ENCODE results near the gene GNAI1. TPM values are rescaled to one million over a fixed set of nuclear protein-coding genes. Genes with fewer than 3 reads are reported as not detected.

The GNAI1 gene
- total RNA-seq, 4 donors from 2014 or later = 17.2 to 74.0 (median 38.2) TPM

GRCh38 chr7:80210400-80210799, 75.8 kb downstream of the GNAI1 start:
- Histone ChIP-seq H3K9me3 (no peaks in the 10 kb centered on the region), H3K4me3 (no peak overlapping the region), H3K4me1 (no peaks in the 10 kb centered on the region), H3K36me3 (no peaks in the 10 kb centered on the region), H3K27me3 (no peaks in the 10 kb centered on the region), H3K27ac (no peak overlapping the region)
- DNase-seq = no peak
- TF ChIP-seq POLR2A (IDR thresholded peaks at IDR 0.05) = no peak
- TF ChIP-seq, protein P1, sequence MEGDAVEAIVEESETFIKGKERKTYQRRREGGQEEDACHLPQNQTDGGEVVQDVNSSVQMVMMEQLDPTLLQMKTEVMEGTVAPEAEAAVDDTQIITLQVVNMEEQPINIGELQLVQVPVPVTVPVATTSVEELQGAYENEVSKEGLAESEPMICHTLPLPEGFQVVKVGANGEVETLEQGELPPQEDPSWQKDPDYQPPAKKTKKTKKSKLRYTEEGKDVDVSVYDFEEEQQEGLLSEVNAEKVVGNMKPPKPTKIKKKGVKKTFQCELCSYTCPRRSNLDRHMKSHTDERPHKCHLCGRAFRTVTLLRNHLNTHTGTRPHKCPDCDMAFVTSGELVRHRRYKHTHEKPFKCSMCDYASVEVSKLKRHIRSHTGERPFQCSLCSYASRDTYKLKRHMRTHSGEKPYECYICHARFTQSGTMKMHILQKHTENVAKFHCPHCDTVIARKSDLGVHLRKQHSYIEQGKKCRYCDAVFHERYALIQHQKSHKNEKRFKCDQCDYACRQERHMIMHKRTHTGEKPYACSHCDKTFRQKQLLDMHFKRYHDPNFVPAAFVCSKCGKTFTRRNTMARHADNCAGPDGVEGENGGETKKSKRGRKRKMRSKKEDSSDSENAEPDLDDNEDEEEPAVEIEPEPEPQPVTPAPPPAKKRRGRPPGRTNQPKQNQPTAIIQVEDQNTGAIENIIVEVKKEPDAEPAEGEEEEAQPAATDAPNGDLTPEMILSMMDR (IDR thresholded peaks at IDR 0.05) = no peak
- intact Hi-C loops (cut with DNase I; ENCODE audit: low total_unique reads) = no loop called here

- Histone ChIP-seq H3K36me3 (no peaks in the 10 kb centered on the region), H3K4me3 (no peak overlapping the region), H3K4me1 (no peaks in the 10 kb centered on the region), H3K27me3 (no peaks in the 10 kb centered on the region), H3K9me3 (no peaks in the 10 kb centered on the region), H3K27ac (no peak overlapping the region)
- DNase-seq = no peak
- intact Hi-C loops (cut with DNase I; ENCODE audit: low total_unique reads) = no loop called here
- TF ChIP-seq POLR2A (IDR thresholded peaks at IDR 0.05) = no peak
- TF ChIP-seq, protein P1 (IDR thresholded peaks at IDR 0.05) = no peak
Observed at GRCh38 chr7:80213814-80214213, 79.2 kb downstream of the GNAI1 start.

DNA sequence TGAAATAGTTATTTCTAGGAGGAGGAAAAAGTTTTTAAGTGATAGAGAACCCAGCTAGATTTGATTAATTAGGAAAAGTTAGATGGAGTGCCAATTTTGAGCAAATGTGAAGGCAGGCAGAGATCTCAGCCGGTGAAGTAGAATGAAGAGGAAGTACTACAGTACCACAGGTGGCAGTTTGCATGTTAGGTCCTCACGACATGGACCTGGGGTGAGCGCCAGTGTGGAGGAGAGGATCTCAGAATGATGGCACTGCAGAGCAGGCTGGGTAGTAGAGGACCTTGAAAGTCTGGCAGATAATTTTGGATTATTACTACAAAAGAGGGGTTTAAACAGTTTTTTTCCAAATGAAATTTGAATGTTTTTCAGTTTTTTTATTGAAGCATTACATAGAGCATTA, 81.1 kb downstream of the GNAI1 start:
- TF ChIP-seq POLR2A (IDR thresholded peaks at IDR 0.05) = no peak
- TF ChIP-seq, protein P1 (IDR thresholded peaks at IDR 0.05) = no peak

DNA sequence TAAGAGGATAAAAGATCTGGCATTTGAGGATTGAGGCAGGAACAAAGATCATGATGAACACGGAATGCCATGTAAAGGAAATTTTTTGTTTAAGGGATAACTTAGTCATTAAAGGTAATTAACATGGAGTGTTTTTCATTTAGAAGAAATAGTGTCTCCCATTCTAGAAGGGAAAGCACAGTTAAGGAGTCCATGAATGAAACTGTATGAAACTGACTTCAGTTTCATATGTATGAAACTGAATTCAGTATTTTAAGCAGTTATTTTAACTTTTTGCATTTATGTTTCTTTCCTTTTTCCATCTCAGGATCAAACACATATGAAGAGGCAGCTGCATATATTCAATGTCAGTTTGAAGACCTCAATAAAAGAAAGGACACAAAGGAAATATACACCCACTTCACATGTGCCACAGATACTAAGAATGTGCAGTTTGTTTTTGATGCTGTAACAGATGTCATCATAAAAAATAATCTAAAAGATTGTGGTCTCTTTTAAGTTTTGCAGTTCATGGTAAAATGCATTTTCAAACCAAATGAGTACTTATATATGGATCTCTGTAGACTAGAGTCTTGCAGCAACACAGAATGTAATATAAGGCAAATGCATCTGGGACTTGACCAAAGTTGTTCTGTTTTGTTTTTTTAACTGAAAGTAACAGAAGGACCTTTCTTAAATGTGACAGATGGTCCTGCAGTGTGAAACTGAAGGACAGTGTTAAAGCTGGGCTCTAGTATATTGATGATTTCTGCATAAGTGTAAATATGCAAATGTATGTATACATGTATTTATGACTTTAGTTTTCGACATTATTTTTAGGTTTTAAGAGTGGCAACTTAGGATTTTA, 82.6 kb downstream of the GNAI1 start:
- no peak for DNase-seq
- H3K4me1 ChIP-seq = no peaks in the 10 kb centered on the region
- no peak overlapping the region for H3K4me3 ChIP-seq
- H3K27me3 ChIP-seq = no peaks in the 10 kb centered on the region
- intact Hi-C loops (cut with DNase I; ENCODE audit: low total_unique reads) = no loop called here
- no peak for TF ChIP-seq POLR2A (IDR thresholded peaks at IDR 0.05)
- no peaks in the 10 kb centered on the region for H3K9me3 ChIP-seq
- H3K36me3 ChIP-seq = no peaks in the 10 kb centered on the region
- no peak overlapping the region for H3K27ac ChIP-seq

More for the DNA sequence above, 81.1 kb downstream of the GNAI1 start:
- intact Hi-C loops (cut with DNase I; ENCODE audit: low total_unique reads) = no loop called here
- no peak overlapping the region for H3K27ac ChIP-seq
- H3K27me3 ChIP-seq = no peaks in the 10 kb centered on the region
- no peak for DNase-seq
- no peak overlapping the region for H3K4me3 ChIP-seq
- no peaks in the 10 kb centered on the region for H3K4me1 ChIP-seq
- no peaks in the 10 kb centered on the region for H3K36me3 ChIP-seq
- no peaks in the 10 kb centered on the region for H3K9me3 ChIP-seq

DNA sequence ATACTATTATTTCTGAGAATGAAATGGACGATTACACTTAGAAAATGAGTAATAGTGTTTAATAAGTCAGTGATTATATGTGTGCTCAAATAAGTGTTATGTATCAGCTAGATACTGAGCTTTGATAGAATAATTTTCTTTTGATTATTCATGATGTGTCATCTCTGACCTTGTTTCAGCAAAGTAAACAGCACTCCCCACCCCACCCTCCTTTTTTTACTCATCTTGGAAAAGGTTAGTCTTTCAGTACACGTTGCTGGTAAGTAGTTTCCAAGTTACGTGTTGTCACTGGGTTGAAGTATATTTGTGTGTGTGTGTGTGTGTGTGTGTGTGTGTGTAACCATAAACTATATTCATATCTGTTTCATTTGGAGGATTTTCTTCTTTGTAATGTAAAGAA, 84.1 kb downstream of the GNAI1 start:
- intact Hi-C loops (cut with DNase I; ENCODE audit: low total_unique reads) = no loop called here
- DNase-seq = no peak
- H3K36me3 ChIP-seq = no peaks in the 10 kb centered on the region
- H3K4me1 ChIP-seq = no peaks in the 10 kb centered on the region
- no peak overlapping the region for H3K27ac ChIP-seq
- TF ChIP-seq POLR2A (IDR thresholded peaks at IDR 0.05) = no peak
- TF ChIP-seq, protein P1 (IDR thresholded peaks at IDR 0.05) = no peak
- H3K9me3 ChIP-seq = no peaks in the 10 kb centered on the region
- no peak overlapping the region for H3K4me3 ChIP-seq
- no peaks in the 10 kb centered on the region for H3K27me3 ChIP-seq

Data from uterus (tissue), 4 donors.